Vagina (tissue), 2 donors: ENCODE data around the gene ATOH1. TPM values are rescaled to one million over a fixed set of nuclear protein-coding genes. Genes with fewer than 3 reads are reported as not detected.

Source experiments
- DNase-seq, 2 donors: peaks; one replicate each; pipeline ENCODE4 v3.0.0-alpha.2; 2017; ENCODE audit errors: extremely low spot score in 2 of 2
- H3K27ac ChIP-seq: fragments of 200-600 bp; sonication (generic); one replicate; pipeline ENCODE4 v1.5.1; 2019
- H3K27me3 ChIP-seq: fragments of 200-600 bp; sonication (generic); one replicate; pipeline ENCODE4 v1.5.1; 2019
- H3K36me3 ChIP-seq, 2 donors: fragments of 200-600 bp; sonication (generic); one replicate each; pipeline ENCODE4 v1.5.1; 2017 to 2019
- H3K4me1 ChIP-seq: fragments of 200-600 bp; sonication (generic); one replicate; pipeline ENCODE4 v1.5.1; 2019
- H3K4me3 ChIP-seq, 2 donors: fragments of 200-600 bp; sonication (generic); 1 replicate in 1 of 2; 2 replicates in 1 of 2; pipeline ENCODE4 v1.5.1; 2016 to 2019
- H3K9me3 ChIP-seq: fragments of 200-600 bp; sonication (generic); one replicate; pipeline ENCODE4 v1.5.1; 2019
- CTCF ChIP-seq, 3 experiments: fragments of 450-650 bp in 2 of 3; fragments of 200-600 bp in 1 of 3; sonication (generic) in 1 of 3; IDR thresholded peaks; one replicate each; pipeline ENCODE4 v1.5.1; 2017 to 2019; ENCODE audit warnings: antibody characterized with exemption in 3 of 3, mild to moderate bottlenecking in 2 of 3, moderate library complexity in 2 of 3
- POLR2A ChIP-seq, 2 donors: fragments of 450-650 bp; IDR thresholded peaks; one replicate each; pipeline ENCODE4 v1.6.1; 2017; ENCODE audit warnings: antibody characterized with exemption in 2 of 2, mild to moderate bottlenecking in 2 of 2, moderate library complexity in 2 of 2
- POLR2AphosphoS5 ChIP-seq, 2 donors: sonication (generic); formaldehyde crosslinking; IDR thresholded peaks; one replicate each; pipeline ENCODE4 v1.9.0; 2017; ENCODE audit warnings: antibody characterized with exemption in 2 of 2, mild to moderate bottlenecking in 2 of 2, low read depth in 1 of 2; ENCODE audit not compliant: insufficient read depth in 1 of 2
- intact Hi-C: fragments of 100-400 bp; cut with DNase I; formaldehyde crosslinking; loops from one replicate; pipeline ENCODE4 v1.15.1; 2023
- total RNA-seq: library from RNA; depleted of rRNA; stranded (reverse); fragments of >200 nt; gene quantifications from one replicate; pipeline ENCODE4 v1.2.3, GENCODE V29; 2016

The ATOH1 gene
- total RNA-seq, 1 donor from 2014 or later, result not detected

- TF ChIP-seq CTCF (IDR thresholded peaks at IDR 0.05) (no peak), POLR2AphosphoS5 (IDR thresholded peaks at IDR 0.05; ENCODE audit: insufficient read depth in 1 of 2, low read depth in 1 of 2) (no peak), POLR2A (IDR thresholded peaks at IDR 0.05) (no peak)
- no peak overlapping the region for H3K27ac ChIP-seq
- intact Hi-C loops, result no loop called here
- peak overlapping the region; percentile 31 to 34 for H3K4me3 ChIP-seq
- peaks cover 27% of the 10 kb centered on the region for H3K4me1 ChIP-seq
- H3K9me3 ChIP-seq, result no peaks in the 10 kb centered on the region
- DNase-seq, result no peak
- no peaks in the 10 kb centered on the region for H3K36me3 ChIP-seq
- H3K27me3 ChIP-seq, result peaks cover 17% of the 10 kb centered on the region
These were observed 654 bp downstream of the ATOH1 start for GRCh38 chr4:93828995-93829819.

- Histone ChIP-seq H3K27me3 (peaks cover 17% of the 10 kb centered on the region), H3K4me1 (peaks cover 27% of the 10 kb centered on the region), H3K9me3 (no peaks in the 10 kb centered on the region), H3K4me3 (peak overlapping the region in 1 of 2 donors; percentile 11), H3K36me3 (no peaks in the 10 kb centered on the region), H3K27ac (no peak overlapping the region)
- no peak for DNase-seq
- TF ChIP-seq POLR2AphosphoS5 (IDR thresholded peaks at IDR 0.05; ENCODE audit: insufficient read depth in 1 of 2, low read depth in 1 of 2), result no peak
- TF ChIP-seq CTCF (IDR thresholded peaks at IDR 0.05), result no peak
- no peak for TF ChIP-seq POLR2A (IDR thresholded peaks at IDR 0.05)
- intact Hi-C loops, result no loop called here
These were observed 1.5 kb downstream of the ATOH1 start for GRCh38 chr4:93829820-93830687.

- DNase-seq, result no peak
- no peaks in the 10 kb centered on the region for H3K36me3 ChIP-seq
- H3K4me1 ChIP-seq, result peaks cover 27% of the 10 kb centered on the region
- intact Hi-C loops, result no loop called here
- H3K27me3 ChIP-seq, result peaks cover 17% of the 10 kb centered on the region
- no peak overlapping the region for H3K4me3 ChIP-seq
- TF ChIP-seq POLR2A (IDR thresholded peaks at IDR 0.05), result no peak
- no peak for TF ChIP-seq CTCF (IDR thresholded peaks at IDR 0.05)
- no peak for TF ChIP-seq POLR2AphosphoS5 (IDR thresholded peaks at IDR 0.05; ENCODE audit: insufficient read depth in 1 of 2, low read depth in 1 of 2)
- no peaks in the 10 kb centered on the region for H3K9me3 ChIP-seq
- H3K27ac ChIP-seq, result no peak overlapping the region
These were observed 3.4 kb downstream of the ATOH1 start for GRCh38 chr4:93831716-93832496.

GRCh38 chr4:93834249-93835066 is 5.9 kb downstream of the ATOH1 start:
- intact Hi-C loops, result no loop called here
- TF ChIP-seq POLR2AphosphoS5 (IDR thresholded peaks at IDR 0.05; ENCODE audit: insufficient read depth in 1 of 2, low read depth in 1 of 2) (no peak), POLR2A (IDR thresholded peaks at IDR 0.05) (no peak), CTCF (IDR thresholded peaks at IDR 0.05) (no peak)
- Histone ChIP-seq H3K4me1 (peaks cover 6% of the 10 kb centered on the region), H3K27me3 (peaks cover 14% of the 10 kb centered on the region), H3K4me3 (no peak overlapping the region), H3K9me3 (no peaks in the 10 kb centered on the region), H3K36me3 (no peaks in the 10 kb centered on the region), H3K27ac (no peak overlapping the region)
- DNase-seq, result no peak
